A673 (cell line): Measurements from ENCODE around the gene DLG2. TPM values are rescaled to one million over a fixed set of nuclear protein-coding genes. Genes with fewer than 3 reads are reported as not detected.

Experiments
- BruUV-seq: library from RNA; stranded (reverse); fragments of 400-500 nt; replicated peaks from 2 replicates; lab custom pipeline; 2021; lab: Mats Ljungman, UMichigan
- CTCF ChIA-PET: fragments of 300-600 bp; sonication (Branson Sonifier 250); formaldehyde crosslinking; loops from one replicate; lab custom pipeline; 2022; ENCODE audit warnings: antibody characterized with exemption; lab: Charles Lee
- POLR2A ChIA-PET: fragments of 300-600 bp; sonication (Branson Sonifier 250); formaldehyde crosslinking; loops from one replicate; lab custom pipeline; 2022; ENCODE audit warnings: antibody characterized with exemption; ENCODE audit not compliant: low non-redundant PET; lab: Charles Lee
- DNase-seq: peaks from one replicate; pipeline ENCODE4 v3.0.0-alpha.2; 2015; ENCODE audit warnings: low spot score
- H3K27ac ChIP-seq: fragments of 200-600 bp; sonication (generic); 2 replicates; pipeline ENCODE4 v1.5.1; 2016; ENCODE audit warnings: mixed run types, low read depth, mild to moderate bottlenecking, mixed read lengths, antibody characterized with exemption, low read length; ENCODE audit not compliant: poor library complexity, severe bottlenecking
- H3K27me3 ChIP-seq: fragments of 200-600 bp; sonication (generic); replicated peaks from 2 replicates; pipeline ENCODE4 v1.6.1; 2017; ENCODE audit warnings: mixed run types, low read depth, mild to moderate bottlenecking, mixed read lengths, antibody characterized with exemption, low read length; ENCODE audit not compliant: insufficient read depth, poor library complexity
- H3K36me3 ChIP-seq: fragments of 200-600 bp; sonication (generic); 2 replicates; pipeline ENCODE4 v1.6.1; 2016; ENCODE audit warnings: mixed run types, mild to moderate bottlenecking, mixed read lengths, antibody characterized with exemption, low read length; ENCODE audit not compliant: insufficient read depth, poor library complexity, severe bottlenecking
- H3K4me1 ChIP-seq: fragments of 200-600 bp; sonication (generic); 2 replicates; pipeline ENCODE4 v1.6.1; 2017; ENCODE audit warnings: mixed run types, mild to moderate bottlenecking, mixed read lengths, antibody characterized with exemption, low read length; ENCODE audit not compliant: insufficient read depth, poor library complexity, severe bottlenecking
- H3K4me3 ChIP-seq: fragments of 200-600 bp; sonication (generic); 2 replicates; pipeline ENCODE4 v1.5.1; 2016; ENCODE audit warnings: low read depth, mixed run types, mild to moderate bottlenecking, mixed read lengths, low read length; ENCODE audit not compliant: poor library complexity, severe bottlenecking
- H3K9me3 ChIP-seq: fragments of 200-600 bp; sonication (generic); 2 replicates; pipeline ENCODE4 v1.6.1; 2016; ENCODE audit warnings: mixed run types, low read depth, mild to moderate bottlenecking, mixed read lengths, antibody characterized with exemption, low read length; ENCODE audit not compliant: poor library complexity, severe bottlenecking
- EZH2 ChIP-seq: fragments of 200-600 bp; sonication (generic); IDR thresholded peaks from 2 replicates; pipeline ENCODE4 v1.6.1; 2017; ENCODE audit warnings: borderline replicate concordance, low read depth, mild to moderate bottlenecking, mixed read lengths, antibody characterized with exemption, low read length; ENCODE audit not compliant: poor library complexity, severe bottlenecking
- intact Hi-C: fragments of 100-400 bp; cut with micrococcal nuclease; formaldehyde crosslinking; loops from one replicate; pipeline ENCODE4 v1.10.0; 2022; ENCODE audit not compliant: unreplicated experiment
- total RNA-seq: library from RNA; stranded (reverse); gene quantifications from 2 replicates; pipeline ENCODE4 v1.2.3, GENCODE V29; 2021
- TF ChIP-seq, protein P1 (sequence below): fragments of 300-800, 200-600 bp; sonication (generic); conservative IDR thresholded peaks from 2 replicates; pipeline ENCODE4 v1.5.1; 2017; ENCODE audit warnings: low read depth, mild to moderate bottlenecking, antibody characterized with exemption, low read length, moderate library complexity, mixed read lengths

Gene DLG2
- total RNA-seq, 1 experiment from 2014 or later = 277 TPM

DNA sequence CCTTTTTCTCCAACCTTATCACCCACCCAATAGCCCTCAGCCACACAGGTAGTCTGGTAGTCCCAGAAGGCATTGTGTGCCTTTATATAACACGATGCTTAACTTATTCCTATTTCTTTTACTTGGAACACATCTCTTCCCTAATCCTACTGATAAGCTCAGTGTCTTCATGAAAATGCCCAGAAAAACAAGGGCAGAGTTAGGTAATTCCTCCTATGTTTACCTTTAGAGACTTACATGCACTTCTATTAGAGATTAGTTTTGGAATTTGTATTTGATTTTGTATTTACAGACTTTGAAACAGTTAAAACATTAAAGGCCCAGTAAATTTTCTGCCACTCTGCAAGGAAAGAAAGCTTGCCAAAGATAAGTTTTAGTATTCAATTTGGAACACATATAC is 1703.2 kb downstream of the DLG2 start:
- intact Hi-C loops = no loop called here
- Histone ChIP-seq H3K27me3 (no peaks in the 10 kb centered on the region), H3K4me3 (no peak overlapping the region), H3K4me1 (no peaks in the 10 kb centered on the region), H3K36me3 (no peaks in the 10 kb centered on the region), H3K9me3 (no peaks in the 10 kb centered on the region), H3K27ac (no peak overlapping the region)
- TF ChIP-seq, protein P1, sequence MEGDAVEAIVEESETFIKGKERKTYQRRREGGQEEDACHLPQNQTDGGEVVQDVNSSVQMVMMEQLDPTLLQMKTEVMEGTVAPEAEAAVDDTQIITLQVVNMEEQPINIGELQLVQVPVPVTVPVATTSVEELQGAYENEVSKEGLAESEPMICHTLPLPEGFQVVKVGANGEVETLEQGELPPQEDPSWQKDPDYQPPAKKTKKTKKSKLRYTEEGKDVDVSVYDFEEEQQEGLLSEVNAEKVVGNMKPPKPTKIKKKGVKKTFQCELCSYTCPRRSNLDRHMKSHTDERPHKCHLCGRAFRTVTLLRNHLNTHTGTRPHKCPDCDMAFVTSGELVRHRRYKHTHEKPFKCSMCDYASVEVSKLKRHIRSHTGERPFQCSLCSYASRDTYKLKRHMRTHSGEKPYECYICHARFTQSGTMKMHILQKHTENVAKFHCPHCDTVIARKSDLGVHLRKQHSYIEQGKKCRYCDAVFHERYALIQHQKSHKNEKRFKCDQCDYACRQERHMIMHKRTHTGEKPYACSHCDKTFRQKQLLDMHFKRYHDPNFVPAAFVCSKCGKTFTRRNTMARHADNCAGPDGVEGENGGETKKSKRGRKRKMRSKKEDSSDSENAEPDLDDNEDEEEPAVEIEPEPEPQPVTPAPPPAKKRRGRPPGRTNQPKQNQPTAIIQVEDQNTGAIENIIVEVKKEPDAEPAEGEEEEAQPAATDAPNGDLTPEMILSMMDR = no peak
- no peak for TF ChIP-seq EZH2
- POLR2A ChIA-PET = no interaction called here
- BruUV-seq = no TSS peak
- CTCF ChIA-PET = no interaction called here
- no peak for DNase-seq

DNA sequence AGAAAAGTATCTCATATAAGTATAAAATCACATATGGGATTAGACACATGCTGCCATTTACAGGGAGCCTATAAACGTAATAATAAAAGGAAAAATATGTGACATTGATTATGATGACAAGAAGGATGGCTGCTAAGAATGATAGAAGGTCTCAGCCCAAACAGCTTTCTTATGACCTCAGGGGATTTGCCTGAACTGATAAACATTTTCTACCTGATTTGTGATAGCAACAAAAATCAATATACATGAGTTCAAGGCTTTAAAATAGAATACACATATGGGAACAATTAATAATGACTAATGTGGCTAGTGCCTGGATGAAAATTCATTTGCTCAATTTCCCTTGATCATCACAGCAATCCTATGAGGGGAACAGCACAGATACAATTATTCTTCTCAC is 1704.2 kb downstream of the DLG2 start:
- CTCF ChIA-PET = no interaction called here
- no peak overlapping the region for H3K4me3 ChIP-seq
- POLR2A ChIA-PET = no interaction called here

DNA sequence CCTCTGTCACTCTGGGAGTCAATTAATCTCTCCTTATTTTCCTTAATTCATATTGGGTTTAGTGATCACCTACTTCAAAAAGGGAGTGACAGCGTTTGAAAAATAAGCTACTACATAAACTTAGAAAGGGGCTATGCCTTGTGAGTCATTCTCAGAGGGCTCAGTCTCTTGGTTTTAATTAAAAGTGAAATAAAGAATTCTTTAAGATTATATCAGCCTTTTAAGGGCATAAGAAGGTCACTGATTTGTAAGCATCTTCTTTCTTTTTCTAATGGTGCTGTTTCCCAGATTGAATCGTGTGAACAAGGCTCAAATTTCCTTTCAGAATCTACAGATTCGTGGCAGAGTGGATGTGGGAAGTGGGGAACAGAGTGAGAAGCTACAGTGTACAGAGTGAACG is 1704.8 kb downstream of the DLG2 start:
- TF ChIP-seq EZH2 = no peak
- TF ChIP-seq, protein P1 = no peak
- H3K27me3 ChIP-seq = no peaks in the 10 kb centered on the region
- no TSS peak for BruUV-seq
- H3K4me1 ChIP-seq = no peaks in the 10 kb centered on the region
- intact Hi-C loops = no loop called here
- ChIA-PET CTCF (no interaction called here), POLR2A (no interaction called here)
- no peaks in the 10 kb centered on the region for H3K9me3 ChIP-seq
- H3K4me3 ChIP-seq = no peak overlapping the region
- H3K27ac ChIP-seq = no peak overlapping the region
- H3K36me3 ChIP-seq = no peaks in the 10 kb centered on the region
- no peak for DNase-seq

More for the DNA sequence above, 1704.2 kb downstream of the DLG2 start:
- Histone ChIP-seq H3K4me1 (no peaks in the 10 kb centered on the region), H3K27me3 (no peaks in the 10 kb centered on the region), H3K9me3 (no peaks in the 10 kb centered on the region), H3K27ac (no peak overlapping the region), H3K36me3 (no peaks in the 10 kb centered on the region)
- TF ChIP-seq, protein P1 = no peak
- no peak for DNase-seq
- intact Hi-C loops = no loop called here
- BruUV-seq = no TSS peak
